Fibroblast of skin of right biceps (primary cell): ENCODE measurements around the gene CYP26B1.

Experiments
- DNase-seq: peaks from one replicate; pipeline ENCODE4 v3.0.0-alpha.2; 2013

CYP26B1 gene

GRCh38 chr2:72080286-72081145 lies 67.1 kb downstream of the CYP26B1 start:
- no peak for DNase-seq
